UCSD-AML1 (cell line): Measurements from ENCODE around the gene CGB5.
A peak's percentile ranks its signal among the peaks of the same experiment; 100 is the strongest.
"Not testable (repeated sequence)": the region's sequence is repeated elsewhere in the genome, so short reads cannot be mapped to it uniquely, and the experiment has no call there.

Source experiments
- DNase-seq: peaks from one replicate; lab custom pipeline; 2025; ENCODE audit not compliant: unreplicated experiment; lab: John Stamatoyannopoulos, UW

Gene CGB5

DNA sequence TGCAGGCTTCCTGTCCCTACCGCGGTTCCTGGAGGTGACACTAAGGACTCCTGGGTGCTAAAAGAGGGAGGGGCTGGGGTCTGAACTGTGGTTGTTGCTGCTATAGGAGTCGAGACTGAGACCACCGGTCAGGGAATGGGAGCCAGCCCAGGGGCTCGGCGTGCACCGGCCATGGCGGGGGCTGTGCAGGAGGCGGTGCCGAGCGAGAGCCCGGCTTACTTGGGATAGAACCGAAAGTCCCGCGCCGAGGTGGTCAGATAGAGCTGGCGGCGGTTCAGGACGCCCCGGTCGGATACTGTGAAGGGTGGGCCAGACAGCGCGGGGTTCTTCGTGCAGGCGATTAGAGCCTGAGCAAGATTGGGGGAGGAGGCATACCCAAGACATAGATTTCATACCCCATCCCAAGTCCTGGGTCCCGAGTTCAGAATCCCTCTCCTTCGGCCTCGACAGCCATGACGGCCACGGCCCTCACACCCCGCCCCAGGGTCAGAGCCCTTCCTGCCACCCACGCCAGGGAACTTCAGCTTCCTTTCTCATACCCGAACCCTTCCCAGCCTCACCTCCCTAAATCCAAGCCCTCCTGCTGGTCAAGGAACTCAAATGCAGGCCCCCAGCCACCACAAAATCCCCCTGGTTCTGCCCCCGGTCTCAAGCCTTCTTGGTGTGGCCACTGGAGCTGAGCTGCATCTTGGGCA lies 13.4 kb downstream of the CGB5 start:
- DNase-seq: not testable (repeated sequence)

DNA sequence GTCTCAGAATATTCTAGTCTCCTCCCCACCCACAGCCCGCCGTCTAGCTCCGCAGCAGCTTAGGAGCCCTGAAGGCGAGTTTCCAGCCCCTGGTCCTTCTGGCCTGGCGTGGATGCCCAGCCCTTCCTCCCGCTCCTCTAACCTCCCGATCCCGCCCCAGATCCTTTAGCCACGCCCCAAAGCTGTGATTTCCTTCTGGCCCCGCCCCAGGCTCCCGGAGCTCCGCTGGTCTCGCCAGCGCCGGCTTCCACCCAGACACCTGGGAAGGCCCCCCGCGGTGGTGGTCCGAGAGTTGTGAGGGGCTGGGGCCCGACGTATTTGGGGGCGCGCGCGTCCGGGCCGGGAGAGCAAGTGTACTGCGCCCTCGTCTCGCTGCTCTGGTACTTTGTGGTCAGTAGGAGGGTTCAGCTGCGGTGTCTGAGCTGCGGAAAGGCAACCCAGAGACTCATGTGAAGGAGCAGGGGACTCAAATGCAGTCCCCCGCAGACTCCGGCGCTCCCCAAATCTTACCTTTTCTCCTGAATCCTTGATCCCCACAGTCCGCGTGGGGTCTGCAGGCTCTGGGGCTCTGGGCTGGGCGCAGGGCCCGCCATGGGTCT lies 14.1 kb downstream of the CGB5 start, which contains the start of gene CGB7:
Gene CGB7, minus strand, starts transcription at position 114 of the 599 bp plus-strand sequence. CDS start 2,374 bp downstream, outside the sequence.
- DNase-seq: no peak

DNA sequence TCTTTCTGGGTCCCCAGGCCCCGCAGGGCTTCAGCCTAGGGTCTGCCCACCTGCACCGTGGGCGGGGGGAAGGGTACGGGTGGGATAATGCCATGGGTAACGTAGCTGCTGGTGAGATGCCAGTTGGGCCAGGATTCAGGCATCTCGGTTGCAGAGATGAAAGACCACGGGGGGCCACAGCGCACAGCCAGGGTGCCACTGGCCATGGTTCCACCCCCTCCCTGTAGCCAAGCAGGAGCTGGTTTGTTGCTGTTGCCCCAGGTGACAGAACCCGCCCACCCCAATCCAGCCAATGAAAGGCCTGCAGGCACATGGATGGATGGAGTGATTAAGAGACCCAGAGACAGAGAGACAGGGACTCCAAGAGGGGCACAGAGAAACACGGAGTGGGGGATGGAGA lies 14.9 kb downstream of the CGB5 start:
- no peak for DNase-seq

DNA sequence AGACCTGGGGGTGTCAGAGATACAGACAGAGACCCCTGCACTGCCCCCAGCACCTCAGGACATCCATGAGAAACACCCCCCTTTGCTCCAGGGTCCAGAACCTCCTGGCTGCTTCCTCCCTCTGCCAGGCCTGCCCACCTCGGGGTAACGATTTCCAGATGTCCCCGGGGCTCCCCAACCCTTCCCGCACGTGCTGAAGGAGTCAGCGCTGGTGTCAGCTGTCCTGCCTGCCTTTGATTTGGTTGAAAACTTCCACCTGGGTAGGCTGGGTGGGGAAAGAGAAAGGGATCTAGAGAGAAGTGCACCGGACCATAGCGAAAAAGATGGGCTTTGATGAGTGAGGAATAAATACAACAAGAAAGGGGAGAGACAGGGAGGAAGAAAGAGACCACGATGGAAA lies 15.4 kb downstream of the CGB5 start:
- no peak for DNase-seq

DNA sequence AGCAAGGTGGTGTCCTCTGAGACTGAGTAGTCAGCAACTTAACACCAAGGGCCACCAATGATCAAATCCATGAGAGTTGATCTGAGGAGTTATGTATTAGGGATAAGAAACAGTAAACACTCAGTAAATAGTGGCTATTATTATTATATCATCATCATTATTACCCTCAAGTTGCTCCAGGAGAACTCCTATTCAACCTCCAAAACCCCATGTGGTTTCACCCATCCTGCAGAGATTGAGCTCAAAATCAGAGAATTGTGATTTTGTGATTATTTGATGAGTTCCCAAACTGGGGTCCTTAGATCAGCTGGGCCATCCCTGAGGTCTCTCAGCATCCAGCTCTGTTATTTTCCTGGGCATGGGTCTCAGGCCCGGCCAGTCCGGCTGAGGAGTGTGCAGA lies 17.4 kb downstream of the CGB5 start:
- no peak for DNase-seq

DNA sequence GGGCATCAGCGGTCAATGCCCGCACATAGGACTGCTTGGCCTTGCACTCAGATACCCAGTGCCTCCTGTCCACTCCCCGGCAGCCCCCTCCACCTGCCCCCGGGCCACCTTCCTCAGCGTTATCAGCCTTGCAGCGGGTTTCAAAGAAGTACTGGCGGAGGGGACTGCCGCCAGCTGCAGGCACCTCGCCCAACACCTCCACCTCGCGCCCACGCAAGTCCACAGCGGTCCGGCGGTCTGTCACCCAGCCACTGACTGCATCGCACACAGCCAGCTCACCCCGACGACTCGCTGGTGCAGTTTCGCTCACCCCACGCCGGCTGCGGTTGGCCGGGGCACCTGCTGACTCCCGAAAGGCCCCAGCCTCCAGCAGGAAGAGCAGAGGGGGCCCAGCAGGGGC lies 17.8 kb downstream of the CGB5 start:
- DNase-seq: no peak

DNA sequence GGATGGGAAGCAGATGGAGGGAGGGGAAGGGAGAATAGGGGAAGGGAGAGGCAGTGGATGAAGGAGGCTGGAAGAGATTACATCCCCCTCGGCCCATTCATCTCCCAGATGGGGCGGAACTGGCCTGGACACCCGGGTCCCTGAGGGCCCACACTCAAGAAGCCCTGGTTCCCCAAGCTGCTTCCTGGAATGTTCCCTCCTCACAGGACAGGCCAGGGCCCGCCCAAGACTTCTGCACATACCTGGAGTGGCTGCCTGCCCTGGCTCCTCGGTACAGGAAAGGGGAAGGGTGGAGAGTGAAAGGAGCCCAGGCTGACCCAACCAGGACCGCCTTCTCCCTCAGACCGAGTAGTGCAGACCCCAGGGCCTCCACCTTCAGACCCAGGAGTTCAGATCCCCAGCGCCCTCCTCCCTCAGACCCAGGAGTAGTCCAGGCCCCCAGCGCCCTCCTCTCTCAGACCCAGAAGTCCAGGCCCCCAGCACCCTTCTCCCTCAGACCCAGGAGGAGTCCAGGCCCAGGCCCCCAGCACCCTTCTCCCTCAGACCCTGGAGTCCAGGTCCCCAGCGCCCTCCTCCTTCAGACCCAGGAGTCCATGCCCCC lies 20.5 kb downstream of the CGB5 start:
- no peak for DNase-seq

DNA sequence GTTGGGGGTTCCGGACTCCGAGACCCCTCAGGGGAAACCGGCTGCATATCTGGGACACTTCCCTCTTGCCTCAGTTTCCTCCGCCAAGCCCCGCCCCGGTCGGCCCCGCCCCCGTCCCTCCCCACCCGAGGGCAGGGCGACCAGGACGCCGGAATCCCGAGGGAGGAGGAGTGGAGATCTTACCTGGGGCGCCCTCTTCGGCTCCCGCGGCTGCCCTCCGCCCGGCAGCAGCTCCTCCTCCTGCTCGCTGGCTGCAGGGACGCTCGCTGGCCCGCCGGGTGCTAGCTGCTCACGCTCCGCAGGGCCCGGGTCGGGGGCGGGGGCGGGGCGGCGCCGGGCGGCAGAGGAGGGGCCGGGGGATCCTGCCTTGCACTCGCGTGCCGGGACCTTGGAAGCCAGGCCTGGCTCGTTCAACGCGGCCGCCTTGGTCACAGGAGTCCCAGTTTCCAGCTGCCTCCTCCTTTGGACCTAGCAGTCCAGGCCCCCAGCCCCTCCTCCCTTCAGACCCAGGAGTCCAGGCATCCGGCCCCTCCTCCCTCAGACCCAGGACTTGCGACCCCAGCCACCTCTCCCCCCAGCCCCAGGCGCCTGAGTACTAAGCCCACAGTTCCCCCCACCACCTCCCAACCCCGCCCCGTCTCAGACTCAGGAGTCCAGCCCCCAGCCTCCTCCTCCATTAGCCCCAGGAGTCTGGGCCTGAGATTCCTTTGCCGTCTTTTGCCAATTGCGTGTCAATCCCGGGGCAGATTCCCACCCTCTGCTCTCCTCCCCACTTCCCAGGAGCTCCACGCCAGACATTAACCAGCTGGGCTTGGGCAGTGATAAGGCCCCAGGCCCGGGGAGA lies 21.3 kb downstream of the CGB5 start, which contains the start of gene NTF4:
Gene NTF4, minus strand, starts transcription at position 51 of the 844 bp plus-strand sequence. CDS start 2,821 bp downstream, outside the sequence.
- DNase-seq: no peak

DNA sequence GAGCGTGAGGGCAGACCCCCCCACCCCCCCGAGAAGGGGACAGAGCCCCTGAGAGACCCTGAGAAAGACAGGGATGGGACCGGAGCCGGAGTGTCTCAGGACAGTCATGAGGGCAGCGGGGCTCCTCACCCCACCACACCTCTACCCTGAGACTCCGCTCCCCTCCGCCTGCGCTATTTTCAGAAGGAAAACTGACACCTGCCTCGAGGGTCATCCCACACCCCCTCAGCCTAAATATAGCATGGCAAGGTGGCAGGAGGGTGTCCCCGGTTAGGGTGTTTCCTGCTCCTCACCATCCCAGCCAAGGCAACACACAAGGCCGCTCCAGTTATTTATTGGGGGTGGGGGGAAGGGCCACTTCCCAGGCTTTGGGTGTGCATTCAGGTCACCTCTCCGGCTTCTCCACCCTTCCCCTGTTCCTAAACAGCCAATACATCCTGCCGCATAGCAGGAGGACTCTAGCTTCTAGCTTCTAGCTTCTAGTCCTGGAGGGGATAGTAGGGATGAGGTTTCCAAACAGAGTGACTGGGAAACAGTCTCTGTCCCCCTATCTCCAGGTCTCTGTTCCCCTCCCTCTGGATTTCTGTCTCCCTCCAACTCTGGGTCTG lies 22.4 kb downstream of the CGB5 start:
- DNase-seq: no peak

DNA sequence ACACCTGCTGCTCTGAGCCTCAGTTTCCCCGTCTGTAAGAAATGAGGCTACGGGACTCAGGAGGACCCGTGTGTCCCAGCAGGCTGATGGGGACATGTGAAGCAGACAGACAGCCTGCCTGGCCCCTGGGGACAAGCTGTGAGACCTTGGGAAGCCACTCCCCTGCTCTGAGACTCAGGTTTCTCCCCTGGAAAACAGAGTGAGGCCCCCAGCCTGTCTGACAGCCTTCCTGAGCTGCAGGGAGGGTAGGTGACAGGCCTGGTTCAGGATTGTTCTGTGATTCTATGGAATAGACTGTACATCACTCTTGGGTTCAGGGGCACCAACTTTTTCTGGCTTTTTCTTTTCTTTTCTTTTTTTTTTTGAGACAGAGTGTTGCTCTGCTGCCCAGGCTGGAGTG lies 23.9 kb downstream of the CGB5 start:
- DNase-seq: no peak

DNA sequence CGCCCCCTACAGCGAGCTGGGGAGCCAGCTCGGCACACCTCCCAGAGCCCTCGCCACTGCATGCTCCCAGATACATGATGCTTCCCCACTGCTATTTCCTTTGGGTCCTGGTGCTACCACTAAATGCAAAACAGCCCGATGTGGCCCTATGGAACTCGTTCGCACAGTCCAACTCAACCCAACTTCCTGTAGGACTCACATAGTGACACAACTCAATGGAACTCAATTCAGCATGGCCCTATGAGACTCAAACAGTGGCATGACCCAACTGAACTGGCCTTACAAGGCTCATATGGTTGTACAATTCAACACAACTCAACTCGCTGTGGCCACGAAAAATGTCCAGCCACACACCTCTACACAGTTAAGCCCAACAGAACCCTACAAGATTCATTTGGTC lies 25.4 kb downstream of the CGB5 start:
- DNase-seq: no peak

DNA sequence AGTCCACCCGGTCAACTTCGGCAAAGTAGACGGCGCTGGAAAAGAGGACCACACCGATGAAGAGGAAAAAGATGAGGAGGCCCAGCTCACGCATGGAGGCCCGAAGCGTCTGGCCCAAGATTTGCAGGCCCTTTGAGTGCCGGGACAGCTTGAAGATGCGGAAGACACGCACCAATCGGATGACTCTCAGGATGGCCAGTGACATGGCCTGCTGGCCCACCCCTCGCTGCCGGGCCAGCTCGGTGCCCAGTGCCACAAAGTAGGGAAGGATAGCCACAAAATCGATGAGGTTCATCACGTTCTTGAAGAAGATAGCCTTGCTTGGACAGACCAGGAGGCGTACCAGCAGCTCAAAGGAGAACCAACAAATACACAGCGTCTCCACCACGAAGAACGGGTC lies 26.8 kb downstream of the CGB5 start:
- no peak for DNase-seq

DNA sequence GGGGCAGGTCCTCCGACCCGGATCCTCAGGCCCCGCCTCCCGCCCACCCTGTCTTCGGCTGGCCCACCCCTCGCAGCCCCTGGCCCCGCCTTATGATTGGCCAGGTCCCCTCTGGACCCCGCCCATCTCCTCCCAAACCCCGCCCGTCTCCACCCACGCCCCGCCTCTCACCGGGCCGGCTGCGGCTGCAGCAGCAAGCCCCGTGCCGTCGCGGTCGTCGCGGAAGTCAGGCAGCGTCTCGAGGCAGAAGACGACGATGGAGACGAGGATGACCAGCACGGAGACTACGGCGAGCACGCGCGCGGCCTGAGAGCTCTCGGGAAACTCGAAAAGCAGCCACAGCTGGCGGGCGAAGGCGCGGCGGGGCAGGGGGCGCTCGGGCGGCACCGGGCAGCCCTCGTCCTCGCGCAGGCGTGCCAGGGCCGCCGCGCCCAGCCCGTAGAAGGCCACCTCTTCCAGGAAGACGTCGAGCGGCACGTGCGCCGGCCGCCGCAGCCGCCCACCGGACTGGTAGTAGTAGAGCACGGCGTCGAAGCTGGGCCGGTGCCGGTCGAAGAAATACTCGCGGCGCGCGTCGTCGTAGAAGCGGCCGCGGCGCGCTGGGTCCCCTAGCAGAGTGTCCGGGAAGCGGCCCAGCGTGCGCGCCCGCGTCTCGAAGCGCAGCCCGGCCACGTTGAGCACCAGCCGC lies 28.4 kb downstream of the CGB5 start:
- DNase-seq: no peak

DNA sequence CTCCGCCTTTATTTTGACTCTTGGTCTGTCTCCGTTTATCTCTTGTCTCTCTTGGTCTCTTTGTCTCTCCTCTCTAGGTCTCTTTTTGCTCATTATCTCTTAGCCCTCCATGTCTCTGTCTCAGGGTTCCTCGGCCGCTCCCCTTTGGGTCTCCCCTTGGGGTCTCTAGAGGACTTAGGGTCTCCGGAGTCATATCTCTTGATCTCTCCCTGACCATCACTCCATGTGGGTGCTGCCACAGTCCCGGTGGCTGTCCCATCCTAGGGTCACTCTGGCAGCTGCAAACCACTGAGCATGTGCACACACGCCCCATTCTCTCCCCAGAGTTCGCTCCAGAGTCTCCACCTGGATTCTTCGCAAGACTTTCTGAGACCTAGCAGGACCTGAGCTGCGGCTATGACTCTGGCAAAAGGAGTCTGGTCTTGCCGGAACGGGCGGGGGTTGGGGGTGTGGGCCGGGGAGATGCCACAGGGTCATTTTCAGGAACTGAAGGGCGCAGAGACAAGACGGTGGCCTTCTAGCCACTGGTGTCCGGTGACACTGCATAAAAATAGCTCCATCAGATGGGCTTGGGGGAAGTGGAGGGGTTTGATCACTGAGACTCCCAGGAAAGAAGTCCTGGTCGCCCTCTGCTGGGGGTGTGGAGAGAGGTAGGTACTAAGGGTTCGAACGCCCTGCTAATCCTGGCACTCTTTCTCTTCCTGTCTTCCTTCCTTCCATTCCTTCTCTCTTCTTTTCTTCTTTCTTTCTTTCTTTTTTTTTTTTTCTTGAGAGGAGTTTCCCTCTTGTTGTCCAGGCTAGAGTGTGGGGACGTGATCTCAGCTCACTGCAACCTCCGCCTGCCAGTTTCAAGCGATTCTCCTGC lies 30.1 kb downstream of the CGB5 start:
- DNase-seq: peak; percentile 53

DNA sequence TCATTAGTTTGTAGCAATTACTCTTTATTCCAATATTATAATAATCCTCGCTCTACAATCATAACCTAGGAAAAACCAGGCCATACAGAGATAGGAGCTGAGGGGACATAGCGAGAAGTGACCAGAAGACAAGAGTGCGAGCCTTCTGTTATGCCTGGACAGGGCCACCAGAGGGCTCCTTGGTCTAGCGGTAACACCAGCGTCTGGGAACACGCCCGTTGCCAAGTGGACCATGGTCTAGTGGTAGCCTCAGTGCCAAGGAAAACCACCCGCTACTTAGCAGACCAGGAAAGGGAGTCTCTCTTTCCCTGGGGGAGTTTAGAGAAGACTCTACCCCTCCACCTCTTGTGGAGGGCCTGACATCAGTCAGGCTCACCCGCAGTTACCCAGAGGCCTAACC lies 31.2 kb downstream of the CGB5 start:
- DNase-seq: peak; percentile 43

DNA sequence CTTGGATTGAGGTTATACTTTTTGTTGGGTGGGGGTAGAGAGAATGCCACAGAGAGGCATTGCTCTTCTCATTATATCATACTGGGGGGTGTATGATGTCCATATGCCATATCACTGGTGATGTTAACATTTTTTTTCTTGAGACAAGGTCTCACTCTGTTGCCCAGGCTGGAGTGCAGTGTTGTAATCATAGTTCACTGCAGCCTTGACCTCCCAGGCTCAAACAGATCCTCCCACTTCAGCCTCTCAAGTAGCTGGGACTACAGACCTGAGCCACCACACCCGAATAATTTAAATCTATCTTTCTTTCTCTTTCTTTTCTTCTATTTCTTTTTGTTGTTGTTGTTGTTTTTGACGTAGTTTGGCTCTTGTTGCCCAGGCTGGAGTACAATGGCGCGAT lies 36.7 kb downstream of the CGB5 start:
- no peak for DNase-seq

DNA sequence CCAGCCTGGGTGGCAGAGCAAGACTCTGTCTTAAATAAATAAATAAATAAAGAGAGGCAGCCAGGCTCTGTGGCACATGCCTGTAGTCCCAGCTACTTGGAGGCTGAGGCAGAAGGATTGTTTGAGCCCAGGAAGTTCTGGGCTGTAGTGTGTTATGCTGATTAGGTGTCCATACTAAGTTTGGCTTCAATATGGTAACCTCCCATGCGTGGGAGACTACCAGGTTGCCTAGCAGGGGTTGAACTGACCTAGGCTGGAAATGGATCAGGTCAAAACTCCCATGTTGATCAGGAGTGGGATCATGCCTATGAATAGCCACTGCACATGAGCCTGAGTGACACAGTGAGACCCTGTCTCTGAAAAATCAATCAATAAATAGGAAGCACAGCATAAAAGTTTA lies 37.6 kb downstream of the CGB5 start:
- DNase-seq: no peak

DNA sequence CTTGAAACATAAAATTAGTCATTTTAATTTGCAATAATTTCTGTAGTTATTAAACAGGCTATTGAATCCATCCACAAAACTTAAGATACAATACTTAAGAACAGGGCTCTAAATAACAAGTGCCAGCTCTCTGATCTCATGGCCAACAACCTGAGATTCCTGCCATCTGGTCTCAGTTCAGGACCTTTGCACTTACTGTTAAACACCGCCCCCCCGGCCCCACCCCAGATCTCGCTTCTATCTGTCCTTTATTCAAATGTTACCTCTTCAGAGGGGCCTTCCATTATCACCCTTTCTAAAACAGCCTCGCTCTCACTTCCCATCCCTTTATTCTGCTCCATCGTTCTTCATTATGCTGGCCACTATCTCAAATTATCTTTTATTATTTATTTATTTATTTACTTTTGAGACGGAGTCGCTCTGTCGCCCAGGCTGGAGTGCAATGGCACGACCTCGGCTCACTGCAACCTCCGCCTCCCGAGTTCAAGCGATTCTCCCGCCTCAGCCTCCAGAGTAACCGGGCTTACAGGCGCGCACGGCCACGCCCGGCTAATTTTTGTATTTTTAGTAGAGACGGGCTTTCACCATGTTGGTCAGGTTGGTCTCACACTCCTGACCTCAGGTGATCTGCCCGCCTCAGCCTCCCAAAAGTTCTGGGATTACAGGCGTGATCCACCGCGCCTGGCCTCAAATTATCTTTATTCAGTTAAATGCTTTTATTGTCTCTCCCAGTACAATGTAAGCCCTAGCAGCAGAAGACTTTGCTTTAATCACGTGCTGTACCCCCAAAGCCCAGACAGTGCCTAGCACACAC lies 40.8 kb downstream of the CGB5 start:
- DNase-seq: no peak
